GM06990 (cell line): ENCODE data around the gene F12.

Experiments
- DNase-seq: peaks from one replicate; pipeline ENCODE4 v3.0.0-alpha.2; 2011; ENCODE audit not compliant: insufficient read length; ENCODE audit errors: extremely low read depth
- H3K27me3 ChIP-seq: replicated peaks from 2 replicates; pipeline ENCODE4 v1.6.0; 2011; ENCODE audit warnings: low read length; ENCODE audit not compliant: control insufficient read depth, insufficient read depth
- H3K36me3 ChIP-seq: 2 replicates; pipeline ENCODE4 v1.5.1; 2011; ENCODE audit warnings: low read length; ENCODE audit not compliant: control insufficient read depth, insufficient read depth
- H3K4me3 ChIP-seq: replicated peaks from 2 replicates; pipeline ENCODE4 v1.5.1; 2011; ENCODE audit warnings: low read depth, mild to moderate bottlenecking, control low read depth, low read length
- TF ChIP-seq, protein P1 (sequence below): IDR thresholded peaks from 2 replicates; pipeline ENCODE4 v1.5.1; 2011; ENCODE audit warnings: low read length, control low read depth, mild to moderate bottlenecking, inconsistent platforms; ENCODE audit not compliant: insufficient read depth, poor library complexity, severe bottlenecking

The F12 gene

DNA sequence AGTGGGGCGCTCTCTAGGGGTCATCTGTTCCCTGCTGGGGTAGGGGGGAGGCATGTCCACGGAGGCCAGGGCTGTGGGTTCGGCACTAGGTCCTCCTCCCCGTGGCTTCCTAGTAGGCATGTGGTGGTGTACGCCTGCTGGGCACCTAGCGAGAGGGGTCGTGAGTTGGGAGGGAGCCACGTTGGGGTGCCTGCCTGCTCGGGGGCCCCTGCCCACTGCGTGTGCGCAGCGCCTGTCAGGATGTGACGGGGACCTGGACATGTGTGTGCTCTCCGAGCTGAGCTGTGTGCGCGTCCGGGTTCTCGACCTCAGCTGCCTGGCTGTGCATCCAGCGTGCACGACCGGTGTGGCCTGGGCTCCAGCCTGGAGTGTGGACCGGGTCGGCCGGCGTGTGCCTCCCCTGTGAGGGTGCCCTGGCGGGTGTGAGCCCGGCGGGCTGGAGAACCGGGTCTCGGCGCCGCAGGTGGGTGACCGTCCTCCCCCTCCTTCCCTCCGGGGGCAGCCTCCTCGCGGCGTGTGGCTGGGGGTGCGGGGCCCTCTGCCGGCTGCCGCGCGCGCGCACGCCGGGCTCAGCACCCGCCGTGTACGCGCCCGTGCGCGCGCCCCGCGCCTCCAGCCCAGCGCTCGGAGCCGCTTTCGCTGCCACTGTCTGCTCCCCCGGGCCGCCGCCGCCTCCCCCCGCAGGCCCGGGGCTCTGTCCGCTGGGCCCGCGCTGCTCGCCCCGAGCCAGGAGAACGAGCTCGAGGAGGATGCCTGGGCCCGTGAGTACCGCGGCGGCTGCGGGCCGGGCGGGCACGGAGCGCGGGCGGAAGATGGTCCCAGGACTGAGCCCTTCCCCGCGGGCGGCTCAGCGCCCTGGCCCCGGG is 37.1 kb upstream of the F12 start, which contains the start of gene PRR7:
TSS of gene PRR7 (plus strand) at position 615 of the 866 bp plus-strand sequence. CDS start 8,254 bp downstream, outside the sequence.
- DNase-seq, result peak; percentile 89

DNA sequence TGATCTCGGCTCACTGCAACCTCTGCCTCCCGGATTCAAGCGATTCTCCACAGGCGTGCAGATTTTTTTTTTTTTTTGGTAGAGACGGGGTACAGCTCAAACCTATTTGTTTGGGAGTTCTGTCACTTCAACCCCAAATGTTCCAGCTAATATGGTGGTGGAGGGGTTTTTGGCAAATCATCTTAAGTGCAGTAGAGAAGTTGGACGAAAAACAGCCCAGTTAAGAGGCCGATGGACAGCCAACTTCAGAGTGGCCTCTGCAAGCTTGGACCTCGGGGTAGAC is 36.5 kb upstream of the F12 start:
- no peak for DNase-seq
- Histone ChIP-seq H3K36me3 (peaks cover 17% of the 10 kb centered on the region), H3K4me3 (peak overlapping the region; percentile 65), H3K27me3 (no peaks in the 10 kb centered on the region)
- TF ChIP-seq, protein P1, sequence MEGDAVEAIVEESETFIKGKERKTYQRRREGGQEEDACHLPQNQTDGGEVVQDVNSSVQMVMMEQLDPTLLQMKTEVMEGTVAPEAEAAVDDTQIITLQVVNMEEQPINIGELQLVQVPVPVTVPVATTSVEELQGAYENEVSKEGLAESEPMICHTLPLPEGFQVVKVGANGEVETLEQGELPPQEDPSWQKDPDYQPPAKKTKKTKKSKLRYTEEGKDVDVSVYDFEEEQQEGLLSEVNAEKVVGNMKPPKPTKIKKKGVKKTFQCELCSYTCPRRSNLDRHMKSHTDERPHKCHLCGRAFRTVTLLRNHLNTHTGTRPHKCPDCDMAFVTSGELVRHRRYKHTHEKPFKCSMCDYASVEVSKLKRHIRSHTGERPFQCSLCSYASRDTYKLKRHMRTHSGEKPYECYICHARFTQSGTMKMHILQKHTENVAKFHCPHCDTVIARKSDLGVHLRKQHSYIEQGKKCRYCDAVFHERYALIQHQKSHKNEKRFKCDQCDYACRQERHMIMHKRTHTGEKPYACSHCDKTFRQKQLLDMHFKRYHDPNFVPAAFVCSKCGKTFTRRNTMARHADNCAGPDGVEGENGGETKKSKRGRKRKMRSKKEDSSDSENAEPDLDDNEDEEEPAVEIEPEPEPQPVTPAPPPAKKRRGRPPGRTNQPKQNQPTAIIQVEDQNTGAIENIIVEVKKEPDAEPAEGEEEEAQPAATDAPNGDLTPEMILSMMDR, result no peak

More for the DNA sequence above, 37.1 kb upstream of the F12 start, which contains the start of gene PRR7:
- H3K4me3 ChIP-seq, result peak within 1 kb of the TSS; percentile 65
- H3K27me3 ChIP-seq, result no peaks in the 10 kb centered on the region
- TF ChIP-seq, protein P1, result no peak
- H3K36me3 ChIP-seq, result peaks cover 12% of the 10 kb centered on the region

DNA sequence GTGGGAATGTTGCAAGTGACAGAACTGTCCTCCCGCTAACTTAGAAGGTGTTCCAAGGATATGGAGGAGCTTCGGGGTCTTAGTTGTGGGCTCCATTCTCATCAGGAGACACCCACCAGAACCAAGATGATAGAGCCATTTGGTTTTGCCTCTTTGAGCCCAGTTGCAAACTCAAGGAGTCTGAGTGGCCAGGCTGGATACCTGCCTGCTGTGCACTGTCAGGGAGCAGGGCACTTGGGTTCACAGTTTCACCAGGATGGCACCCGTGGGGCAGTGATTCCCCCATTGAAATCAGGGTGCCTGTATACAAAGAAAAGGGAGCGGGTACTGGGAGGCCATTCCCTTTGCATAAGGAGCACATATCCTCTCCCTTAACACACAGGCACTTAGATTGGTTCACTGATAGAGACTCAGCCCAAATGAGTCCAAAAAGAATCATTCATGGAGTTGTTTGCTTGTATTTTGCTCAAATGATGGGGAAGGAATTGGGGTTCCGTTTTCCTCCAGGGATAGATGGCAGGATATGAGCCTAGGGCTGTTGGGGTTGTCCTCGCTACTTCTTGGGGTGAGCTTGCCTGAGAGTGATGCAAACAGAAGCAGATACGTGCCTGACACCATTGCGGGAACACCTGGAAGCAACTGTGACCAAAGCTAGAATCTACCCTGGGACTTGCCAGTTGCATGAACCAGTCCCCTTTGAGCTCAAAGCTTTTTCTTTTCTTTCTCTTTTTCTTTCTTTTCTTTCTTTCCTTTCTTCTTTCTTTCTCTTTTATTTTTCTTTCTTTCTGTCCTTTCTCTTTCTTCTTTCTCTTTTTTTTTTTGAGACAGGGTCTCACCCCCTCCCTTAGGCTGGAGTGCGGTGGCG is 35.9 kb upstream of the F12 start:
- no peak for DNase-seq
- no peak overlapping the region for H3K4me3 ChIP-seq

DNA sequence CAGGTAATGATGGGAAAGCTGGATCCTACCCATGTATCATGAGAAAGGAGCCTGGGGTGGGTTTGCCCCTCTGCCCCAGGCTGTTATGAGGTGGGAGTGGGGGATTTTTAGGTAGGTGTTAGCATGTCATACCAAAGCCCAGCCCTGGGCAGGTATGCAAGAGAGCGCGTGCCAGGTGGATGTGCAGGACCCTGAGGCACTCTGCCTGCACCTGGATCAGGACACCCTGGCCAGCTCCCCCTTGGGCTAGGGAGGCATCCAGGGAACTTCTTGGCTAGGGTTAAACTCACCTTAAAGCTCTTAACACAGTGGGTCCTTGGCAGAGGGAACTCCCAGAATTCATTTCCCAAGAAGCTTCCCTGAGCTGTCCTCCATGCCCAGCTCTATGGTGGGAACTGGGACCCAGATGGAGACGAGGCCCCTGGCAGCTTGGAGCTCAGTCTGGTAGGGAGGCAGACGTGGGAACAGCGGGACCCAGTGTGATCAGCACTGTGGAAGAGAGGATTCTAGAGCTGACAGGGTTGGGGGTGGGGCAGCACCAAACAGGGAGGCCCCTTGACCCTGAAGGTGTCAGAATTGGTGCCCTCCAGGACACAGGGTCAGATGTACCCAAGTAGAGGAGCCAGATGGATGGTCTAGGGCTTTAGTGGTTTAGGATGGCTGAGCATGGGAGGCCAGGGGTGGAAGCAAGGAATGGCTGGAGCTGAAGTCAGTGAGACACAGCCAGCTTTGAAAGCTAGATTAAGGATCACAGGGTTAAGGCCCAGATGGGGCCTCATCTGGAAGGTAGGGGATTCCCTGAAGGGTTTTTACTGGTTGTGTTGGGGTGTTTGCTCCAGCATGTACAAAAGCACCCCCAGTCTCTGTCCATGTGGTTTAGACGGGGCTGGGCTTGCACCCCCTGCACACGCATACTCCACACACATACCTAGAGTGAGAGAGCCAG is 35.0 kb upstream of the F12 start:
- no peaks in the 10 kb centered on the region for H3K27me3 ChIP-seq
- peaks cover 24% of the 10 kb centered on the region for H3K36me3 ChIP-seq
- peak; percentile 34 for DNase-seq
- H3K4me3 ChIP-seq, result no peak overlapping the region
- TF ChIP-seq, protein P1, result no peak

More for the DNA sequence above, 35.9 kb upstream of the F12 start:
- TF ChIP-seq, protein P1, result no peak
- Histone ChIP-seq H3K27me3 (no peaks in the 10 kb centered on the region), H3K36me3 (peaks cover 22% of the 10 kb centered on the region)
